ENCODE measurements around the gene ARHGAP5.
A peak's percentile ranks its signal among the peaks of the same experiment; 100 is the strongest.

ARHGAP5 gene

DNA sequence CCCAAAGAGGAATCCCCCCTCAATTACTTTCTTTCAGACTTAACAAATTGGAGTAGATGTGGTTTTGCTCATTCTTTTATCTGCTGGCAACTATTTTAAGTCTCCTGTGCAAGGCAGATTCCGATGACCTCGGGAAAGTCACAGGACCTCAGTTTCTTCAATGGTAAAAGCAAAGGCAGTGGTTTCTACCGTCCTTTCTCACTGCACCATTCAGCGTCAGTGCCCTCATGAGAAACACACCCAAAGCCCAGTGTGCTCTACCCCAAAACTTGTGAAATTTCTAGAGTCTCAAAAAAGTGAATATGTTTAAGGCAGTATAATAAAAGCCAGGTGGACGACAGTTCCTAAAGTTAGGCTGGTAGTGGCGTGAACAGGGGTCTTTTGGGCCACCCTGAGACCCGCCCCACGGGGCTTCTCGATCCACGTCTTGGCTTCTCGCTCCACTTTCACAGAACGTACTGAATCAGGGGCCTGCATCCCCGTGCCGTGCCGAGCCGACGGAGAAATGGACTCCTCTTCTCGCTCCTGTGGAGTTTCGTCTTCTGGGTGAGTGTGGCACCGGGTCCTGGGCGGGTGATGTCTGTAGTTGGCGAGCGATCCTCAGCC is 1.3 kb upstream of the ARHGAP5 start:
- DNase-seq, result peak; percentile 46 to 88

DNA sequence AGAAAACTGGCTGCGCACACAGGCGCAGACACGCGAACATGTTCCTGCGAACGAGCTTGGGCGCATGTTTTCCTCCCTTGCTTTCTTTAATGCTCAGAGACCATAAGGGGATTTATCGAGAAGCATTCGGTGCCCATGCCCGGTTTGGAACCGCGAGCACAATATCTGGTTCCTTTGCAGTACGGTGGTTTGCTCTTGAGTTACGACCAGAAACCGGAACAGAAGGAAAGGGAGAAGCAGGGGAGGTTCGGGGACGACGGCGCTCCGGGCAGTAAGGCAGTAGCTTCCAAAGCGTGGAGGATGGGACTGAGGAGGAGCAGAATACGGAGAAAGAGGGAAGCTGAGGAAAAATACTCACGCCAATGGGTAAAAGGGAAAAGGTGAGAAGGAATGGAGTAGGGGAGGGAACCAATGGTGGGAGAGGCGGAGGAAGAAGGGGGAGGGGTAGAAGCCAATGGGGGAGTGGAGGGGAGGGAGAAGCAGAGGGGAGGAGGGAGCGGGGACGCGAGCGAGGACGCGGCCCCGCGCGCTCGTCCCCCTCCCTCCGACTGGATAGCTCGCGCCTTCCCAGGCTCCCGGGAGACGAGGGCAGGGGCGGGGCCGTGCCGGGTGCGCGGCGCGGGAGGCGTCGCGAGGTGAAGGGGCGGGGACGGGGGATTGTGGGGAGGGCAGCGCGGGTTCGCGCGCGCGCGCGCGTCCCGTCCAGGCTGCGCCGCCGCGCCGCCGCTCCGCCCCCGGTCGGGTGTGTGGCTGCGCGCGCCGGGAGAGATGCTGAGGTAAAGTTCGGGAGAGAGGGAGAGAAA is 625 bp upstream of the ARHGAP5 start:
- peak; percentile 97 to 98 for DNase-seq

DNA sequence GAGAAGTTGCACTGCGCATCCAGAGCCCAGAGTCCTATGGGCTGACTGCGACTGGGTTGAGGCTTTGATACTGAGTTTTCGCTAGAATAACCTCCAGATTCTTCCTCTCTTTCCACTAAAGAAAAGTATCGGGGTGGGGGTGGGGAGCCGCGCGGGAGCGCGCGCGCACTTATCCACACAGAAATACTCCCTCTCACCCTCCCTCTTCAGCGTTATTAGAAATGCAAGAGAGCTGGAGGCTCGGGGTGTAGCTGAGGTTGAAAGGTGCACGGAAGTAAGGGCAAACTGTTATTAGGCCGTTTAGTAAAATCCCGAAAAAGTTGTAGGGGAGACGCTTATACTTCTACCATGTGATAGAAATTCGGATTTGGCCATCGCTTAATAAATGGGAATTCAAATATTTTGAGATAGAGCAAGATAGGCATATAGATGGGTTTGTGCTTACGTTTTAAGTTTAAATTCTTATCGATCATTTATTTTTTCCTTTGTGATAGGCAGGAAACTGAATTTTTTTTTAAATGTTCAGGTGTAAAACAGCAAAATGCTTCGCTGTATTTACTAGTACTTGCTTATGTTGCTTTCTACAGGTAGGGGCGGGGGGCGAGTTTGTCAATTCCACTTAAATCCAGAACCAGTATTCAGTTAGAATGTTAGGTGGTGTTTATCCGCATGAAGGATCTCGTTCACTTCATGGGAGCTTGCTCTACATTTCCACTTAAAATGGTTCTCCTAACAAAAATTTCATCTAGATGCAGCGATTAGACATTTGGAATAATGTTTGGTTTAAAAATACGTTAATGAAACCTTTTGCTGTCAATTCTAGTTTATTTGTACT is 1.1 kb downstream of the ARHGAP5 start:
- peak; percentile 52 to 53 for DNase-seq

DNA sequence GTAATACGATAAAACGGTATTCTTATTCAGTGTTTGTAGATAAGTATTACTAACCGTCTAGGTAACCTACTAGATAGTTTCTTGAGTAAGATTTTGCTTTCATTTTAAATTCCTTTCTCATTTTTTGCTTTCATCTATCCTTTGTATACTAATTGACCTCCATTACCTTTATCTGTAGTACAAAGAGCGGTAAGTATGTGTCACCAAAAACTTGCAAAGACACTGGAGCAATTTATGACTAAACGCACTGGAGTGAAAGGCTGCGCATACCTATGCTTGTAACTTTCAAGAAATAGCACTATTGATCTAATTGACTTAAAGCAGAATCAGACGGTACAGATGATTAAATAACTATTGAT is 1.7 kb downstream of the ARHGAP5 start:
- no peak for DNase-seq

DNA sequence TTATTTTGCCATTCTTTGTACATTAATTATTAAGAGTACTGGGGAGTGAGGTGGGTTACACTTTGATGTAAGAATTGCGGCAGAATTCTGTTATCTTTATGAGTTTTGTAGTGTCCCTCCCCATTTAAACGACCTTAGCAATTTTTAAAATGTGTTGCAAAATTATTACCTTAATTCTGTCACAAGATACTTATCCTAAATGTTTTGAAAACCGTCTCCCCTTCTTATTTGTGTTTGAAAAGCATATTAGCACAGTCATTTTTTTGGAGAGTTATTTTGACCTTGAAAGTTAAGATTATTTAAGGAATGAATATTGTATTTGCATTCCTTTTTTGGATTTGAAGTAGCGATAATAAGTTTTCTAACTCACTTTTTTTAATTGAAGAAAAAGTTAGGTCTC is 2.2 kb downstream of the ARHGAP5 start:
- no peak for DNase-seq

DNA sequence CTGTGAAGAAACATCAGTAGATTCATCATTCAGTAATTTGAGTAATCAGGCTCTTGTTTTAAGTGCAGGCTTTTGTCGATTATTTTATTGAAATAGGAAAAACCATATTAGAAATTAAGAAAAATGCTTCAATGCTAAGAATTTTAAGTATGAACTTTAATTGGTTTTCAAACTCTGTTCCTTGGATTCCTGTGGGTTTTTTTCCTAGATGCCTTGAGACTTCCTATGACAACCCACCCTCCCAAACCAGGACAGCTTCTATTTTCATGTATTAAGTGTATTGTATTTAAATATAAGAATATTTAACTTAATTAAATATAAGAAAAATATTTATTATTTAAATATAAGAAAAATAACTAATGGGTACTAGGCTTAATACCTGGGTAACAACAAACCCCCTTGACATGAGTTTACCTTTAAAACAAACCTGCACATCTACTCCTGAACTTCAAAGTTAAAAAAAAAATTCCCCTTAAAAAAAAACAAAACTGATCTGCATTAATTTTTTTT is 3.0 kb downstream of the ARHGAP5 start:
- DNase-seq, result no peak

DNA sequence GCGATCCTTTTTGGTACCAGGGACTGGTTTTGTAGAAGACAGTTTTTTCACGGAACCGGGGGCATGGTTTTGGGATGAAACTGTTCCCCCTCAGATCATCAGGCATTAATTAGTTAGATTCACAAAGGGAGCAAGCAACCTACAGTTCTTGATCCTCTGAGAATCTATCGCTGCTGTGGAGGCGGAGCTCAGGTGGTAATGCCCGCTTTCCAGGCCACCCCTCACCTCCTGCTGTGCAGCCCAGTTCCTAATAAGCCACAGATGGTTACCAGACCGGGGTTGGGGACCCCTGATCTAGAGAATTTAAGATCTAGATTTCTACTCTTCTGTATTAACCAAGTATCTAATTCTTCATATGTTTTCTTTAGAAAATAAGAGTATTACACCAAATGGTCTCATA is 4.8 kb downstream of the ARHGAP5 start:
- DNase-seq, result no peak

DNA sequence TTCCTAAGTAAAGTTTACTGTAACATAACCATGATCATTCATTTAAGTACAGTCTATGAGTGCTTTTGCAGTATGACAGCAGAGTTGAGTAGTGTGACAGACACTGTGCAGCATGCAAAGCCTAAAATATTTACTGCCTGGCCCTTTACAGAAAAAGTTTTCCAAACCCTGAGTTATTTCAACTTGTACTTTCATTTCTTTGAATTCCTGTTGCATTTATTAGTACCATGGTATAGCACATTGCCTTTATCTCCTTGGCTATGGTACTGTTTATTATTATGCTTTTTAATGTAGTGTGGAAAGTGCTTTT is 6.2 kb downstream of the ARHGAP5 start:
- DNase-seq, result no peak

DNA sequence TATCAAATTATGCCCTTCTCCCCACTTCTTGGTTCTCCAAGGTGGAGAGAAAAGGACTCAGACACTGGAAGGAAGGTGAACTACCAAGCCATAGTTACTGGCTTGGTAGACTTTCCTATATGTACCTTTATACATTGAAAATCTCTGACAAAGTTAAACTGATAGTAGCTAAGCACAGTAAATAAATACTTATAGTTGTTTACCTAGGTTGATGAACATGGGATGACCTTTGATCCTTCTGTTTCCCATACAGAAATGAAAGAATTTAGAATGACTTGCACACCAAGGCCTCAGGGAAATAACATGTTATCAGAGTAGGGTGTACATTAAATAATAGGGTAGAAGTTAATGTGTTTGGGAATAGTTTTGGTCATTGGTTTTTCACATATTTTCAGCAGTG is 6.7 kb downstream of the ARHGAP5 start:
- DNase-seq, result no peak

DNA sequence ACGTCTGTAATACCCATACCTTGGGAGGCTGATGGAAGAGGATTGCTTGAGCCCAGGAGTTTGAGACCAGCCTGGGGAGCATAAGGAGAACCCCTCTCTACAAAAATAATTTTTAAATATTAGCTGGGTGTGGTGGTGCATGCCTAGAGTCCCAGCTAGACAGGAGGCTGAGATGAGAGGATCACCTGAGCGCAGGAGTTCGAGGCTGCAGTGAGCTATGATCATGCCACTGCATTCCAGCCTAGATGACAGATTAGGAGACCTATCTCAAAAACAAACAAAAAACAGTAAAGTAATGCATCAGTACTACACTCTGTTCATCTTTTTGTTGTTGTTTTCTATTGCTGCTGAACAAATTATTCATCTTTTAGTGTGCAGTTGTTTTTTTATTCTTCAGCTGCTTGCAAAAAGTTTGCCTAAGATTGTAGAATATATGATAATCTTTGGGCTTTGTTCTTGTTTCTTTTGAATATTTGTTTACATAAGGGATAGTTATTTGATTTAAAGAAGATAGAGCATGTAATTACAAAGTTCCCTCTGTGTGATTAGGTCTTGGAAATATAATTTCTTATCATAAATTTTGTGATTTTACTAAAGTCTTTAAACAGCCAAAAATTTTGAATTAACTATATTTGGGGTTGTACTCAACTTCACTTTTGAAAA is 8.2 kb downstream of the ARHGAP5 start:
- no peak for DNase-seq

DNA sequence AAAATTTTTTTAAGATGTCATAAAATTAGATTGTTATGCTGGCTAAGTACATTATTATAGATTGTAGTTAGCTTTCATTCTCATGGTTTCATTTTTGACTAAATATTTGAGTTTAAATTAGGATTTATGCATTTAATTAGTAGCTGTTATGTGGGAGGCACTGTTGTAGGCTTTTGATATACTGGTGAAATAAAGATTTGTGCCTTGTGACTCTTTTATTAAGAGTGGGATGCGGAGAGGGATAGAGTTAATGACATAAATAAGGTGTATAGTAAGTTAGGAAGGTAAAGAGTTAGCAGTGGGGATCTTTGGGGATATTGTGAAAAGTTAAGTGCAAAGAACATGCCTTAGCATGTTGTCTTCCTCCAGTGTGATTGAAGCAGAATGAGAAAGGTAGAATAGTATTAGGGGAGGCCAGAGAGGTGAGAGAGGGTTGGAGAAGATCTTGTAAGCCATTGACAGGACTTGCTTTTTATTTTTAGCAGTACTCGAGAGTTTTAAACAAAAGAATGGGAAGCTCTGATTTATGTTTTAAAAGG is 8.8 kb downstream of the ARHGAP5 start:
- no peak for DNase-seq

DNA sequence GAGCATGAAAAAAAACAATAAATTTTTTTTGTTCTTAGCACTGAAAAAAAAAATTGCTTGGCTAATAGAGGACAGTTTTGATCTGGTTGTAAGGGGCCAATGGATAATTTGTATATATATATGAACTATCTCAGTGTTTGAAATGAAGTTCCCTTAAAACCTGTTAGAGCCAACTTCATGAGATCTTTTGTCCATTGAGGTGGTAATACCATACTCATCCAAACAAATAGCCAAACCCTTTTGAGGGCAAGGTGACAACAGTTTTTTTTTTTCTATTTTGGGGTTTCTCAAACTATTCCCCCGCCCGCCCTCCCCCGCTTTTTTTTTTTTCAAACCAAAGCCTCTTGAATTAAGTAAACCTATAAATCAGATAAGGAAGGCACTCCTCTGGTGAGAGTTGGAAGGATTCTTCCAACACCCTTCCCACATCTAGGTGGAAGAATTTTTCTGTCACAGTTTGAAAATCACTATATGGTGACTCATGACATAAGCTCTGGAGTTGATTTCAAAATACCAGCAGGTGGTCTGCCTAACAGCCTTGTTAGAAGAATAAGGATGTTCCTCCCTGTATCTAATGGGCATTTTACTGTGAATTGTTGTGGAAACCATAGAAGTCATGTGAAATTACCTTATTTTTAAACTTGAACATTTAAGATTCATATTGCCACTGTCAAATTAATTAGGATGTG is 10.2 kb downstream of the ARHGAP5 start:
- peak in 1 of 2 experiments; percentile 25 for DNase-seq

DNA sequence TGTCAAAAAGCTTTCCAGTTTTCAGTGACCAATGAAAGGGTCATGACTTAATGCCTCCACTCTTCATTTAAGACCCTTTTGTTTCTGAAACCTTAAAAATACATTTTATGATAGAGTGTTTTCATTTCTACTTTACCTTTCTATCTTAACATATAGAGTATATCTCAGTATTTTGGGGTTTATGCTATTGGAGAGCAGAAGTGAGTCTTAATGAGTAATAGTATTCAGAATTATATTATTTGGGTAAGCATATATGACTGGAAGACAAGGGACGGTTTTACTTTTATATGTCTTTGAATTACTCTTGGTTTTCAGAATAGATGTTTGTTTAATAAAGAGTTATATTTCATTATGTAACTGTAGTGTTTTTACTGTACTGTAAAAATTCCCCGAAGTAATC is 10.8 kb downstream of the ARHGAP5 start:
- no peak for DNase-seq

DNA sequence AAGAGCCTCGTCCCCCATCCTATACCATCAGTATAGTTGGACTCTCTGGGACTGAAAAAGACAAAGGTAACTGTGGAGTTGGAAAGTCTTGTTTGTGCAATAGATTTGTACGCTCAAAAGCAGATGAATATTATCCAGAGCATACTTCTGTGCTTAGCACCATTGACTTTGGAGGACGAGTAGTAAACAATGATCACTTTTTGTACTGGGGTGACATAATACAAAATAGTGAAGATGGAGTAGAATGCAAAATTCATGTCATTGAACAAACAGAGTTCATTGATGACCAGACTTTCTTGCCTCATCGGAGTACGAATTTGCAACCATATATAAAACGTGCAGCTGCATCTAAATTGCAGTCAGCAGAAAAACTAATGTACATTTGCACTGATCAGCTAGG is 13.6 kb downstream of the ARHGAP5 start:
- no peak for DNase-seq

DNA sequence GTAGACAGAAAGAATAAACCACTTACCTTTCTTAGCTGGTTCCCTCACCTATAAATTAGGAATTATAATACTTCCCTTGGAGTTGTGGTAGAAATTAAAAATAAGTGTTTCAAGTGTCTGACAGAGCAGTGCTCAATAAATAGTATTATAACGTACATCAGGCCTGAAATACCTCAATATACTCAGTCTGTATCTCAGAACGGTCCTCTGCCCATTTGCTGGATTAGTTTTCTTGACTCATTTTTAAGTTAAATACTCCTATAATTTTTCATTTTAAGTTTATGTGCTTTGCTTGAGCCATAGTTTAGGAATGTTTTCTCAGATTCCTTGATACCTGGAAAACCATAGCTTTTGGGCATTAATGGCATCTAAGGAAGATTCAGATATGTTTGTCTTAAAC is 22.4 kb downstream of the ARHGAP5 start:
- DNase-seq, result no peak

DNA sequence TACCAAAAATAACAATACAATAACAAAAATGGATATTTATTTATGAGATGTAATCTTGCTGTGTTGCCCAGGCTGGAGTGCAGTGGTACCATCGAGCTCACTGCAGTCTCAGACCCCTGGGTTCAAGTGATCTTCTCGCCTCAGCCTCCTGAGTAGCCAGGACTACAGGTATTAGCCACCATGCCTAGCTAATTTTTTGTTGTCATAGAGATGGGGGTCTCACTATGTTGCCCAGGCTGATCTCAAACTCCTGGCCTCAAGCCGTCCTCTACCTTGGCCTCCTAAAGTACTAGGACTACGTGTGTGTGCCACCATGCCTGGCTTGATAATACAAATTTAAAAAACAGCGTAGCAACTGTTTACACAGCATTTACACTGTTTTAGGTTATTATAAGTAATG is 23.1 kb downstream of the ARHGAP5 start:
- no peak for DNase-seq

DNA sequence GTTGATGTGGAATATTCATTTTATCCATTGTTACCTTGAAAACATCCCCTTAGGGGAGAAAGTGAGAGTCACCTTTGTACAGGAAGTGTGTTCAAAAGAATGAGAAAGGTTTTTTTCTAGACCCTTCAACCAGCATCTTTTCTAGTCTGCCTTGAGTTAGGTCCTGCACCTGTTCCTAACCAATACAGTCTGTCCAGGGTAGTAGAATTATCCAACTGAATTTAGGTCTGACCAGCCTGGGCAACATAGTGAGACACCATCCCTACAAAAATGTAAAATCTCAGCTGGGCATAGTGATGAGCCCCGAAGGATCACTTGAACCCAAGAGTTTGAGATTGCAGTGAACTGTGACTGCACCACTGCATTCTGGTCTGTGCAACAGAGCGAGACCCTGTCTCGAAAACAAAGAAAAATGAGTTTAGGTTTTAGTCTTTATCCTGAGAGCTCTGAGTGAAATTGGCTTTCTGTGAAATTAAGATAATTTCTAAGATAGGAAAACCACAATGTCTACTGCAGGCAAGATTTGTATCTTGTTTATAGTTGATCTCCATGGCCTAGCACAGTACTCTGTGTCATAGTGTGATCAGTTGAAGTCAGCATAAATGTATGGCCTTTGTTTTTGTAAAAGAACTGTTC is 25.2 kb downstream of the ARHGAP5 start:
- no peak for DNase-seq

DNA sequence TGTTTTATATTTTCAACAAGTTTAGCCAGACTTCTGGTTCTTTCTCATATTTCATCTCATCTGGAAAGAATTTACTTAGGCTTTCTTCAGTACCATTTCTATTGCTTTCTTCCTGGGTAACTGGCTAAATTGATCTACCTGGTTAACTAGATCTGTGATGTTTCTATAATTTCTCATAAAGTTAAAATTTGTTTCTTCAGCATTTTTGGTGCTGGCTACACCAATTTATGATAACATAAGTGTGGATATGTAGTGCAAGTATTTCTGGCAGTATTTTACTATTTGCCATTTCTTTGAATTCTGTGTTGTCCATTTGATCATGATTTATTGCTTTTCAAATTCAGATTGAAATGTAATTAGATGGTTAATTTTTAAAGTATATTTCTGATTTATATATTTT is 25.9 kb downstream of the ARHGAP5 start:
- DNase-seq, result no peak

DNA sequence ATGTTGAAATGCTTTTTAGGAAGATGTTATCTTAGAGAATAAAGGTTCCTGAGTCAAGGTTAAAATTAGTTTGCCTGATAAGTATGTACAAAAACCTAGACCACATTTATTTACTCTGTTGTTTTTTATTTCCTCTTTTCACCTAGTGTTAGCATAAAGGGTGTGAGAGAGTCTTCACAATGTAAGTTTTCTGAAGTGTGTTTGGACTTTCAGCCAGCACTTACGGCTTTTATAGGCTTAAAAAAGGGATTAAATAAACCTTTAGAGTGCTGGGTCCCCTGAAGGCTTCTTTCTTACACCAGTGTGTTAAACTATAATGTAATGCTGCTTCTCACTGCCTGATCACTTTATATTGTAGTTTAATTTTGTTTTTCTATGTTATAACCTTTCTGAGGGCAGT is 27.2 kb downstream of the ARHGAP5 start:
- DNase-seq, result no peak

DNA sequence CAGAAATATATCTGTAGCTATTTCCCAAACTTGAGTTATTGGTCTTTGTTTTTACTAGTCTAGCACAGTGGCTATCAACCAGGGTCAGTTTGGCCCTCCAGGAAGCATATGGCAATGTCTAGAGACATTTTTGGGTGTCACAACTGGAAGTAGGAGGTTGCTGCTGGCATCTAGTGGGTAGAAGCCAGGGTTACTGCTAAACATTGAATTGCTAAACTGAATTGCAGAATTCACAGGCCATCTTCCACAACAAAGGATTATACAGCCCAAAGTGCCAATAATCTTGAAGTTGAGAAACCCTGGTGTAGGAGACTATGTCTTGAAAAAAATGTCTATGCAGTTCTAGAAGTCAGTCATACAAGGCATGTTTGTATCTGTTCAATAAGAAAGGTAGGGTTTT is 27.7 kb downstream of the ARHGAP5 start:
- no peak for DNase-seq

DNA sequence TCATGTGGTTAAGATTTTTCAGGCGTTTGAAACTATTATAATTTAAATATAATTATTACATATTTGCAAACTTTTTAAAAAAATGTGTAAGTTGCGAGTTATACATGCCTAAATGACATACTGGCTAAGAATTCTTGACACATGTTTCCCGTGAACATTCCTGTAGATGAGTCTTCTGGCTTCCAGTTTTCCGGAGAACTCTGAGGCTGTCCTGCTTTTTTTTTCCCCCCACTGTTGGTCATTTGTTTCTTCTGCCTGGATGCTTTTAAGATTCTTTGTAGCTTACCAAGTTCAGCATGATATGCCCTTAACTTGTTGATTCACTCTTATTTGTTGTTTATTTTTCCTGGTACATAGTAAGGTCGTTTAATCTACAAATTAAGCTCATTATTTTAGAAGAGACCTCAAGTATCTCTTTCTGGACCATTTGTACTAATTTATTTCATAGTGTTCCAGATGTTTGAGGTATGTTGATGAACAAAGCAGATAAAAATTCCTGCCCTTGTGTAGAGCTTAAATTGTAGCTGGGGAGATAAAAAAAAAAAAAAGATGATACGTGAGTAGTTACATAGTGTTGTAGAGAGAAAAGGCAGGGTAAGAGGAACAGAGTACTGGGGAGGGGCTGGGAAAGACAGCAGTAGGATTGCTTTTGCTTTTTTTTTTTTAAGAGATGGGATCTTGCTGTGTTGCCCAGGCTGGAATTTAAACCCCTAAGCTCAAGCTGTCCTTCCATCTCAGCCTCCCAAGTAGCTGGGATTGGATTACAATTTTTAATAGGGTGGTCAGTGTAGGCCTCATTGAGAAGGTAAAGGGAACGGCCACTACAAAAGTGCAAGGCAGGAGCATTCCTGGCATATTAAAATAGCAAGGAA is 32.8 kb downstream of the ARHGAP5 start:
- no peak for DNase-seq

Measured in SHP77 (cell line).